Measurements from ENCODE around the gene TSPAN9. TPM values are rescaled to one million over a fixed set of nuclear protein-coding genes. Genes with fewer than 3 reads are reported as not detected.

Gene TSPAN9
- total RNA-seq, 1 donor from 2014 or later = 43.7 TPM

DNA sequence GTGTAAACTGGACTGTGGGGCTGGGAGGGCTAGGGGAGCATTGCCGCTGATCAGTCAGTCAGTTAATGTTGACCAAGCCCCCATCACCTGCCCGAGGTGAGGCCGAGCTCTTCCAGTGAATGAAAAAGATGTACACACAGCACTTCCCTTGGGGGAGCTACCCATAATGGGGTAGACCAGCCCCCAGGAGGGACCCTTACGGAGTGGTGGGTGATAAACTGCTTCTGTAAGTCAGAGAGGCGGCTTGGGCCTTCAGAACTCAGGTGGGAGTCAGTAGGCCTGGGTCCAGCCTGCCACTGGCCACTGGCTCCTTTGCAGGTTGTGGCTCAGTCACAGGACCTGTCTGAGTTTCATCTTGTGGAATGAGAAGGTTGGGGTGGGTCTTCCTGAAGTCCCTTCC is 43.5 kb downstream of the TSPAN9 start:
- DNase-seq (ENCODE audit: low spot score) = no peak
- ATAC-seq = no peak

DNA sequence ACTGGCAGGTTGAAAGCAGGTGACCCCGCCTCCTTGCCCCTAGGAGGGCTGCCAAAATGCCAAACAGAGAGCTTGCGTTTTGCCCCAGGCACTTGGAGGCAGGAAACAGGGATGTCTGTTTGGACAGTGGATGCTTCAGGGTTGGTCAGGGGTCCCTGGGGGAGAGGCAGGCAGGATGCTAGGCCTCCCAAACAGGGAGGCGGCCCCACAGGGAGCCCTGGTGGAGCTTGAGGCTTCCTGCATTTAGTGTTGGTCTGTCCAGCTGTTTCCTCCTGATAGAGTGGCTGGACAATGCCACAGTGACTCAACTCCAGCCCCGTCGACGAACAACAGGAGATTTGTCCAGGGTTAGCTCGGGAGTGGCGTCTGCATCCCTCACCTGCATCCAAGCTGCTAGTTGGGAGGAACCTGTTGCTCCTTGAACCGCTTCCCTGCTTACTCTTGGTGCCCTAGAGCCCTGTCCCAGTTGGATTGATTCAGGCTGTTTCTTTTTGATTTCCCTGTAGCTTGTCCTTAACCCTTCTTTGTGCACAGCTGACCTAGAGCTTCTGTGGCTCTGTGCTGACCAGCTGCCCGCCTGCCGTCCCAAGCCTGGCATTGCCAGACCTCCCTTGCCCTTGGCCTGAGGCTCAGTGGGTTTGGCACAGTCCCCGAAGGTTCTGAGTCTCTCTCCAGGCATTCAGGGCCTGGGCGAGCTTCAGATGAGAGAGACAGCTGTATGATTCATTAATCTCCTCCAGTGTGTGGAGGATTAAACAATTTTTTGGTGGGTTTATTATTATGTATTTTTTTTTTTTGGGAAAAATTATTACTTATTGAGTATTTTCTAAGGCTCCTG is 45.9 kb downstream of the TSPAN9 start:
- DNase-seq (ENCODE audit: low spot score) = peak; percentile 67
- ATAC-seq = peak; percentile 29

DNA sequence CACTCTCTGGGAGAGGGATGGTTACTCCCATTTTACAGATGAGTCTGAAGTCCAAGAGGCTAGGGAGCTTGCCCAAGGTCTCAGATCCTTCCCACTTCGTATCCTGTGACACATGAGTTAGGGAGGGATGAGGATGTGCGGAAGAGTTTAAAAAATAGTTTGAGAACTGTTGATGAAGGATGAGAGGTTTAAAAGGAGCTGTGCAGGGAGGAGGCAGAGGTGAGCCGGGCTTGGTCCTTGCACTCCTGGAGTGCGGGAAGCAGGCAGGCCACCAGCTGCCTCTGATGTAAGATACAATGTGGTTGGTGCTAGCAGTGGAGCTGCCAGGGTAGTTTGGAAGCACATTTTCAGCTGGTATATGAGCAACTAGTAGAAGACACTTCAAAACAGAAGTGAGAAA is 46.5 kb downstream of the TSPAN9 start:
- ATAC-seq (no peak), DNase-seq (ENCODE audit: low spot score) (no peak)

DNA sequence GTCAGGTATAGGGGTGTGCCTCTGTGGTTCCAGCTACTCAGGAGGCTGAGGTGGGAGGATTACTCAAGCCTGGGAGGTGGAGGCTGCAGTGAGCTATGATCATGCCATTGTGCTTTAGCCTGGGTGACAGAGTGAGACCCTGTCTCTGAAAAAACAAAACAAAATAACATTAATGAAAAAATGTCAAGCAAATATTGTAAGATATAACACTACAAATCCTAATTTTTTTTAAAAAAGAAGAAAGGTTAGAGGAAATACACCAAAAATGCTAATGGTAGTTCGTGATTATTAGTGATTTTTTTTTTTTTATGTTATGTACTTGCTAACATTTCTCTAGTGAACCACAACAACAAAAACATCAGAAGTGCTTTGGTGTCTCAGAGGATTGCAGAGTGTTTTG is 47.7 kb downstream of the TSPAN9 start:
- DNase-seq (ENCODE audit: low spot score) = no peak
- no peak for ATAC-seq

DNA sequence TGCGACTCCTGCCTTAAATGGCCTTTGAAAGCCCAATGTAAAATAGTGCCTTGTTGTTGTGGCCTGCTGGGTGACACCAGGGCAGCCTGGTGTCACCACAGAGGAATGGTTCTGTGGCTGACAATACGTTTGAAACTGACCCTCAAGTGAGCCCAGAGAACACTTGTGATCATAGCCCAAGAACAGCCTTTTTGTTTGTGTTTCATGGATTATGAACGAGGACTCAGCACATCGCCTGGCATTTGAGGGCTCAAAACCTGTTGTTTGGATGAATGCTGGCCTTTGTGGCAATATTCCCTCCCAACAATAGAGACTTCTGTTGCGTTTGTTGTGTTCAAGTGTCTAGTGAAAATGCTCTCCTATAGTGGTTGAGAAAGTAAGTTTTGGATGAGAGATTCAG is 48.5 kb downstream of the TSPAN9 start:
- ATAC-seq = no peak
- DNase-seq (ENCODE audit: low spot score) = no peak

DNA sequence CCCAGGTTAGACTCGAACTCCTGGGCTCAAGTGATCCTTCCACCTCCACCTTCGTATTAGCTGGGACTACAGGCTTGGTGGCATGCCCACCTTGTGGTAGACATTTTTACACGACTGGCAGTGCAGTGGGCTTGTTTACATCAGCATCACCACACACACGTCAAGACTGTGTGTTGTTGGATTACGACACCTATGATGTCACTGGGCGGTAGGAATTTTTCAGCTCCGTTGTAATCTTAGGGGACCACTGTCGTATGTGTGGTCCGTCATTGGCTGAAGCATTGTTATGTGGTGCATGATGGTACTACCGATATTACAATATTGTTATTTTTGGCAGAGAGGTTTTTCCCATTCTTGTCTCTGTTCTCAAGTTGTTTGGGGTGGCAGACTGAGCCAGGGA is 50.7 kb downstream of the TSPAN9 start:
- DNase-seq (ENCODE audit: low spot score) (no peak), ATAC-seq (no peak)

DNA sequence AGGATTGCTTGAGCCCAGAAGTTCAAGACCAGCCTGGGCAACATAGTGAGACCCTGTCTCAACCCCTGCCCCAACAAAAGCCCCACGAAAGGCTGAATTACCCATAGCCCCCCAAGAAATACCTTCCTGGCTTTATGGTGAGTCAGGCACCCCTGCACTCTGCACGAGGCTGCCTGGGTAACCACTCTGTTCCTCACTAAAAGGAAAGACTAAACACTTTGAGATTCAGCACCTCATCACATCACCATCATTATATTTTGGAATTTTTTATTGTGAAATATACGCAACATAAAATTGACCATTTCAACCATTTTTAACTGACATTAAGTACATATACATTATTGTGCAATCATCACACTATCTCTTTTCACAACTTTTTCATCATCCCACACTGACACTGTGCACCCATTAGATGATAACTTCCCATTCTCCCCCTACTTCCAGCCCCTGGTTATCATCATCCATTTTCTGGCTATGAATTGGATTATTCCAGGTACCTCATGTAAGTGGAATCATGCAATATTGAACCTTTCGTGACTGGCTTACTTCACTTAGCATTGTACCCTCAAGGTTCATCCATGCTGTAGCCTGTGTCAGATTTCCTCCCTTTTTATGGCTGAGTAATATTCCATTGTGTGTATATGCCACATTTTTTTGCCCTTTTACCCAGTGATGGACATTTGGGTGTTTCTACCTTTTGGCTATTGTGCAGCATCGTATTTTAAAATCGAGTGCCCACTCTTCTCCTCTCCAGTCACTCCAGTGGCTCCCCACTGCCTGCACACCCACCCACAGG is 51.5 kb downstream of the TSPAN9 start:
- no peak for ATAC-seq
- no peak for DNase-seq (ENCODE audit: low spot score)

DNA sequence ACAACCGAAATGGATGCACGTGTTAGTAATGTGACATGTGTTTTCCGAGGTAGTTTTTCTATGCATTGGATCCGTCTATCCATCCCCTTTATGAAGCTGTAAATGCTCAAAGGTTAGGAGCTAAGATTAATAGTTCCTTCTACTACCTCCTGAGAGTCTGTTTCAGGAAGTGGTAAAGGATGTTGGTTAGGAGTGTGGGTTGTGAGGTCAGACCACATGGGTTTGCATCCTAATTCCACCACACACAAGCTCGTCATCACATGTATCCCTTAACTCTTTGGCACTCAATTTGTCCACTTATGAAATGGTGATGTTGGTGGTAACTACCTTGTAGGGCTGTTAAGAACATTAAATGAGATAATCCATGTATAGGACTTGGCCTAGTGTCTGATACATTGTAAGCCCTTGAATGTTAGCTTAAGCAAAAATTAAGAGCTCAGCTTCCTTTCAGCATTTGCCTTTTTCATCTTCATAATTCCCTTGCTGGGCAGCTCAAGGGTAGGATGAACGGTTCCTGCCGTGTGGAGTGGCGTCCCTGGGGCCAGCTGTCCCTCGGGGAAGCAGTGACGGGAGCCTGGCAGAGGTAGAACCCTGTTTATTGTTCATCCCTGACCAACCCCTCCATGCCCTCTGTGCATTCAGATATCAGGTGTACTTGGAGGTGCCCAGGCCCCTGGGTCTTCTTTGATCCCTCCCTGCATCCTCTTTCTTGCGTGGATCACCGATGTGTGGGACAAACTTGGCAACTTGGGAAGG is 52.3 kb downstream of the TSPAN9 start:
- ATAC-seq (no peak), DNase-seq (ENCODE audit: low spot score) (no peak)

DNA sequence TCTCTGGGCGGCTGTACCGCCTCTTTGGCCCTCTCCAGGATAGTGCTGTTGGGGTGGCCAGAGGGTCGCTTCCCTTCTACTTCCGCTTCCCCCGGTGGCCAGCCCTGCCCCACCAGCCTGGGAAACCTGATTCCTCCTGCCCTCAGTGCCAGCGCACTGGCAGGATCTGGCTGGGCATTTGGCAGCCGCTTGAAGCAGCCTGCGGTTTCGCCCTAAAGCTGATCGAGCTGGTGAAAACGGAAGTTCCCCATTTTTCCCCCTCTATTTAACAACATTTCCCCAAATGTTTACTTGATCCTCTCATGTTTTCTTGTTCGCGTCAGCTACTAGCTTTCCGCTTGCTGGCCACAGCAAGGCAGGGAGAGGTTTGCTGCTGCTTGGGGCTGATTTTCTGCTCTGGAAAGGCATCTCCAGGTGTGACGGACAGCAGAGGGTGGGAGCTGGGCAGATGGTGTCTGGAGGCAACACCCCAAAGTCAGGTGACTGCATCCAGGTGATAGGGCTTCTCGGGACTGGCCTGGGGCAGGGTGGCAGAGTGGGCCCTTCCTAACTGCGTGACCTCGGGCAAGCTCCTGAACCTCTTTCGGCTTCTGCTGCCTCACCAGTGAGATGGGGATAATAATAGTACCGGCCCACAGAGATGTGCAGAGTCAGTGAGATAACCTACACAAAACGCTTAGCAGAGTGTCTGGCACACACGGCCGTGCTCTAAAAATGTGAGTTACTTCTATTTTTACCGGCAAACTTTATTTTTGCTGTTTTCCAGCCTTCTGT is 53.1 kb downstream of the TSPAN9 start:
- peak; percentile 80 for ATAC-seq

DNA sequence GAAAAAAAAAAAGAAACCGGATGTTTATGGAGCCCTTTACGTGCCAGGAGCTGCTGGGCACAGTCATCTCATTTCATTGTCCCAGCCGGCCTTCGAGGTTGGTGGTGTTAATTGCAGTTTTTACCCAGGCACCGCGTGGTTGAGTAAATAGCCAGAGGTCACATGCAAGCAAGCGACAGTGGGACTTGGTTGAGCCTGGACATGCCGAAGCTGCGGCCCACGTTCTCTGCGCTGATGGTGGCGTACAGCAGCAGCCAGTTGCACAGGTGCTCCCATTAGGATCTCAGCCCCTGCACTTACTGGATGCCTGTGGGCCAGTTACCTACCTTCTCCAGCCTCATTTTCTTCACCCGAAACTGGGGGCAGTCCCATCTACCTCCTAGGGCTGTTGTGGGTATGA is 54.0 kb downstream of the TSPAN9 start:
- DNase-seq (ENCODE audit: low spot score) (no peak), ATAC-seq (peak; percentile 38)

More for the DNA sequence above, 53.1 kb downstream of the TSPAN9 start:
- DNase-seq (ENCODE audit: low spot score) = no peak

DNA sequence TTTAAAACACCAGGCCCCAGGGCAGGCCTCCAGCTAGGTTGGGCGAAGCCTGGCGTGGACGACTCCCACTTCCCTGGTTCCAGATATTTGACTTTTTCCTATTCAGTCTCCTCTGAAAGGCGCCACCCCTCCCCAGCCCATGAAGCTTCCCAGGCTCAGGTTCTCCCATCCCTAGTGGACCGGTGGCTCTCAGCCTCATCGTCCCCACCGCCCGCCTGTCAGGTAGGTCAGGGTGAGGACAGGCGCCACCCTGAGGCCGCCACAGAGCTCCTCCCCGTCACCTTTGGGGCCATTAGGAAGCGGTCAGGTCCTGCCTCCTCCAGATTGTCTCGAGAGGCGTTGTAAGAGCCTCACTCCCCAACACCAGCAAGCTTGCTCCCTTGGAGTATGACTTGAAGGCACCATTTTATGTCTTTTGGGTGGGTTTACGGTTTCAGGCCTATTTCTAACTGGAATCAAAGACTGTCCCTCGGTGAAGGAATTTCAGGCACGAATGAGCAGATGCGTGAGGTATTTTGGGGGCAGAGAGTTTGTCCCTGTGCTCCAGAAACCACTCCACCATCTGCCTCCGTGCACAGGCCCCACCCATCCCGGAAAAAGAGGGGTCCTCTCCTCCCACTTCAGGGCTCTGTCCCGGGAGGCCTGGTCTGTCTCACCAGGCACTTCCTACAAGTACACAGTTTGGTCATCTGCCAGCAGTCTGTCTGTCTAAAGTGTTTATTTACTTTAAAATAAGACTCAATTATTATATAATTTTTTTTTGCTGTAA is 55.6 kb downstream of the TSPAN9 start:
- ATAC-seq = no peak
- no peak for DNase-seq (ENCODE audit: low spot score)

DNA sequence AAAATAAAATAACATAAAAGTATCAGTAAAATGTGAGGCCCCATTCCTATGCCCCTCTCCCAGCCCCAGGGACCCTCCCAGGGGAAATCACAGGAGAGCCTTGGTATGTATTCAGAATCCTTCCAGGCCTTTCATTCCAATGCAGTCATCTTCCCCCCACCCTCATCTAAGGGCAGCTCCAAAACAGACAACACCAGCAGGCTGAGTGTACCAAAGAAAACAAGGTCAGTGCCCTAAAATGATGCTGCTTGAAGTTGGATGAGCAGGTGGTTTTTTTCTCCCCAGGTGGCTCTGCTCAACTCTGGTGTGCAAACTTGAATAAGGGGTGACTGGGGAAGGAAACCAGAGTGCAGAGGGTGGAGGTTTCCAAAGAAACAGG is 56.2 kb downstream of the TSPAN9 start:
- DNase-seq (ENCODE audit: low spot score) (no peak), ATAC-seq (no peak)

DNA sequence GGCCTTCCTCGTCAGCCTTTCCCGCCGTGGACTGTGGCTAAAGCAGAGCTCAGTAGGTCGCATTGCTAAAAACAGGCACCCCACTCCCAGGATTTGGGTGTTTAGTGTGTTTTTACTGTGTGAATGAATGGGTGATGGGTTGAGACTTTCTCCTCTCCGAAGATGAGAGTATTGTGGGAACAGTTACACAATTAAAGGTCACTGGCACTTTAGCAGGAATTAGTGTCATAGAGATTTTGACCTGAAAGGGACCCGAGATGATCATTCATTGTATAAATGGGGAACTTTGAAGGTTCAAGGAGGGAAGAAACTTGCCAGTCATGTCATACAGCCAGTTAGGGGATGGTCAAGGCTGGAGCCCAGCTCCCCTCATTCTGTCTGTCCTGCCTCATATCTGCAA is 56.9 kb downstream of the TSPAN9 start:
- DNase-seq (ENCODE audit: low spot score) (no peak), ATAC-seq (no peak)

DNA sequence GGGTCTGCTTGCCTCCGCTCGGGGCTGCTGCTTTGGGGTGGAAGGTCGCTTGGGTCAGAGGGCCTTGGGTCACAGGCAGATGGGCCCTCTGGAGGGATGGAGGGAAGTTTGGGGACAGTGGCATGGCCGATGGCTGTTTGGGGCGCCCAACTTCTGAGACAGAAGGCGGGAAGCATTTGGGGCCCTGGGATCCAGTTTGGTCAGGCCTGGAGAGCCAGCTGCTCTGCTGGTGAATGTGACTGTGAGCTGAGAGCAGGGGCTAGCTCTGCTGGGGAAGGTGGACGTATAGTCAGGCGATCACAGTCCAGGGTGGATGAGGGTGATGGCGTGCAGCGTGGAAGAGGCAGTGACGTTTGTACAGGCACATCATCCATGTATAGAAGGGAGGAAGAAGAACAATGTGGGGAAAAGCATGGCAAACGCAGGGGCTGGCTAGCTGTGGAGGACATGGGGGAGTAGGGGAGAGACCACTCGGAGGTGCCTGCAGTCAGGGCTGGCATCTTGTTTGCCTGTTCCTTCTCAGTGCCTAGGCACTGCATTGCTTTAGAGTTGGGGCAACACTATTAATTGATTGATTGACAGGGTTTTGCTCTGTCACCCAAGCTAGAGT is 57.5 kb downstream of the TSPAN9 start:
- ATAC-seq = no peak
- DNase-seq (ENCODE audit: low spot score) = no peak

DNA sequence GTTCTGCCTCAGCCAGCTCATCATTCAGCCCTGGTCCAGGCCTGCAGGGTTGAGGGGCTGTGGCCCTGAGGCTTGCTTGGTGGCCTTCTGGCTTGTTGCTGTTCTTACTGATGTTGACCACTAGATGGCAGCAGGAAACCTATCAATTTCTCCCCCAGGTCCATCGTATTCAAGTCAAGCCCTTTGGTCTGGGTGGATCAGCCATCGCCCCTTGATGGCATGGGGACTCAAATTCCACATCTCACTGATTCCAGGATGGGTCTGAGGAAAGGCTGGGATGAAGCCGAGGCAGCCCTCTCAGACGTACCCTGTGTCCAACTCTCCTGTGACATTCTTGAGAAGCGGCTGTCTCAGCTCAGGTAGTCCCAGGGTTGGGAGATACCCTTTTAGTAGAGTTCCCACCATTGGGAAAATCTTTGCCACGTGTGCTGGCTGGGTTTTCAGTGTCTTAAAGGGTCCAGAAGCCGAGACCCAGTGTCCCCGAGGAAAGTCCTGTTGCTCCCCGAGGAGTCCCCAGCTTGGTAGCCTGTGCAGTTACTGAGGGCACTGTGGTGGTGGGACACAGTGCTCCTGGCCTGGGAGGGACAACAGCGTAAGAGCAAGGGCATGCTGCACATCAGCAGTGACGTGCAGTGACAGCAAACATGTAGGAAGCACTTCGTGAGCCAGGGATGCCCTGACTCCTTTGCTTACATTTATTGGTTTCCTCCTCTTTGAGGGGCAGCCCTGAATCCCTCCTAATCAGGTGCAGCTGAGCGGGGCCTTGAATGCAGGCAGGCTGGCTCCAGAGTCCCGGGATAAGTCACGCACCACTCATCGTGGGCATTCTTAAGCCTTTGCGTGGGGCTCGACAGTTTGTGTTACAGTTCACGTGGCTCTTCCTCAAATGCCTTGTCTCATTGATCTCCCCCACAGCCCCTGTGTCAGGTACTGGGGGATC is 58.6 kb downstream of the TSPAN9 start:
- peak; percentile 77 for ATAC-seq
- DNase-seq (ENCODE audit: low spot score) = no peak

DNA sequence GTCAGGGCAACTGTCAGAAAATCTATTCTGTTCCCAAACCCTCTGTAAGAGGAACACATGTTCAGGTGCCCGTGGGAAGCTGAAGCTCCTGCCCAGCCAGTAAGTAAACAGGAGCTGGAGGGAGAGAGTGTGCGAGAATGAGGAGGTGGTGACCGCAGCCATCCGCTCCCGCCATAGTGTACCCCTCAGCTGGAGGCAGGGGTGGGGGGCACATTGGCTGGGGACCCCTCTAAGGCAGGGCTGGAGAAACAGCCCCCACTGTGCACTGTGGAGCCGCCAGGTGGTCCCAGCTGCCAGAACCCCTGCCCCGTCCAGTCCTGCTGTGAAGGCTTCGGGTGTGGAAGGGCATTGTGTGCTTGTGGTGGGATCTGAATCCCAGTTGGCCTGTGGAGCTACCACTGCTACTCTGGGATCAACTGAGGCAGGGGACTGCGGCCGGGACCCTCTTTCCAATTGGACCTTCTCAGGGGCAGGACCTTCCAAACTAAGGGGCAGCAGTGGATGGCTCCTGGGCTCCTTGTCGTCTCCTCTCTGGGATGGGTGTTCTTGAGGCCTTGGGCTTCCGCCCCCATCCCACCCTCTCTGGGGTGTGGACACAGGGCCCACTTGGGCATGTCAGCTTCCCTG is 59.6 kb downstream of the TSPAN9 start:
- DNase-seq (ENCODE audit: low spot score) (no peak), ATAC-seq (no peak)

DNA sequence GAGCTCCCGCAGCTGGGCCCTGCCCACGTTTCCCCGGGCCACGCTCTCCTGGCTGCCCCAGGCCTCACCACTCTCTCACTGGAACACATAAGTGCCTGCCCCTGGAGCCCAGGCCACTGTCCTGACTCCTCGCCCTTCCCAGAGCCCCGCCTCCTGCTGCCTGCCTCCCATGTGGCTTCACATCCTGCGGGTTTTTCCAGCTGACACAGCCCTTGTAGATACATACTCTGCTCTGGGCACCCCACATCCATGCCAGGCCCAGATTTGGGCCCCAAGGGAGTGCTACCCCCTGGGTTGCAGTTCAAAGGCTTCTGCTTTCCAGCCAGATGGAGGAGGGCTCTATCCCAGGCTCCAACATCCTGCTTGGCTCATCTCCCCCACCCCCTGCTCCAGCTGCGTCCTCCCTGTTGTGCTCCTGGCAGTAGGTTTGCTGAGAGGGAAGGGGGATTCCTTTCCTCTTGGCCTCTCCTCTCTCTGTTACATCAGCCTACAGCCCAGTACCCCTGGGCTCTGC is 60.1 kb downstream of the TSPAN9 start:
- ATAC-seq = peak; percentile 24
- no peak for DNase-seq (ENCODE audit: low spot score)
